HepG2 (cell line): Measurements from ENCODE around the gene ZNF618. TPM values are rescaled to one million over a fixed set of nuclear protein-coding genes. Genes with fewer than 3 reads are reported as not detected.
A peak's percentile ranks its signal among the peaks of the same experiment; 100 is the strongest.

Experiments
- FLYWCH1 ChIP-seq: sonication (generic); formaldehyde crosslinking; IDR thresholded peaks from 2 replicates; pipeline ENCODE4 v1.8.1; 2023; ENCODE audit warnings: mild to moderate bottlenecking, missing genetic modification reagents
- HNRNPL ChIP-seq: fragments of 200-400 bp; formaldehyde crosslinking; IDR thresholded peaks from 2 replicates; pipeline ENCODE4 v1.6.1; 2017; ENCODE audit warnings: mild to moderate bottlenecking, low read depth, low read length
- IKZF4 ChIP-seq: sonication (generic); formaldehyde crosslinking; IDR thresholded peaks from 2 replicates; pipeline ENCODE4 v1.5.1; 2020; ENCODE audit warnings: borderline replicate concordance, mild to moderate bottlenecking, low read depth, missing genetic modification reagents; ENCODE audit errors: not compliant biosample characterization
- IRF2 ChIP-seq: IDR thresholded peaks from 2 replicates; pipeline ENCODE4 v1.6.1; 2018; ENCODE audit warnings: missing genetic modification reagents, missing compliant biosample characterization
- ISX ChIP-seq: sonication (generic); formaldehyde crosslinking; conservative IDR thresholded peaks from 2 replicates; pipeline ENCODE4 v1.5.0; 2020; ENCODE audit warnings: missing genetic modification reagents
- KDM4B ChIP-seq: sonication (generic); formaldehyde crosslinking; IDR thresholded peaks from 2 replicates; pipeline ENCODE4 v1.4.0; 2020; ENCODE audit warnings: missing genetic modification reagents
- KDM5B ChIP-seq: sonication (generic); formaldehyde crosslinking; IDR thresholded peaks from 2 replicates; pipeline ENCODE4 v1.4.0; 2020; ENCODE audit warnings: missing genetic modification reagents, mild to moderate bottlenecking, borderline replicate concordance
- KDM6A ChIP-seq: IDR thresholded peaks from 2 replicates; pipeline ENCODE4 v1.6.1; 2016; ENCODE audit warnings: low read depth
- KLF9 ChIP-seq: IDR thresholded peaks from 2 replicates; pipeline ENCODE4 v1.6.1; 2016; ENCODE audit warnings: low read depth
- MED8 ChIP-seq: sonication (generic); formaldehyde crosslinking; IDR thresholded peaks from 2 replicates; pipeline ENCODE4 v1.8.1; 2023; ENCODE audit warnings: mild to moderate bottlenecking, missing genetic modification reagents; ENCODE audit not compliant: insufficient replicate concordance
- NFKBIZ ChIP-seq: IDR thresholded peaks from 2 replicates; pipeline ENCODE4 v1.6.1; 2018; ENCODE audit warnings: missing genetic modification reagents, missing compliant biosample characterization
- SALL2 ChIP-seq: sonication (generic); formaldehyde crosslinking; IDR thresholded peaks from 2 replicates; pipeline ENCODE4 v1.8.1; 2023; ENCODE audit warnings: mild to moderate bottlenecking, missing genetic modification reagents, inconsistent platforms
- TAF15 ChIP-seq: fragments of 200-400 bp; formaldehyde crosslinking; IDR thresholded peaks from one replicate; pipeline ENCODE4 v1.6.1; 2018; ENCODE audit warnings: mild to moderate bottlenecking, low read depth, low read length; ENCODE audit not compliant: poor library complexity, severe bottlenecking
- TBX2 ChIP-seq: sonication (generic); formaldehyde crosslinking; IDR thresholded peaks from 2 replicates; pipeline ENCODE4 v1.5.0; 2020; ENCODE audit warnings: missing genetic modification reagents, mild to moderate bottlenecking, borderline replicate concordance
- ZBTB44 ChIP-seq: sonication (generic); formaldehyde crosslinking; IDR thresholded peaks from 2 replicates; pipeline ENCODE4 v1.4.0; 2020; ENCODE audit warnings: missing genetic modification reagents
- ZHX2 ChIP-seq, 2 experiments: sonication (generic) in 1 of 2; formaldehyde crosslinking in 1 of 2; IDR thresholded peaks; 2 replicates each; pipeline versions ENCODE4 v1.6.1 to v1.9.0; 2014 to 2022; ENCODE audit warnings: antibody characterized with exemption in 1 of 2, borderline replicate concordance in 1 of 2, inconsistent platforms in 1 of 2, low read depth in 1 of 2, missing genetic modification reagents in 1 of 2
- ZMYM3 ChIP-seq: sonication (generic); formaldehyde crosslinking; IDR thresholded peaks from 2 replicates; pipeline ENCODE4 v1.5.1; 2020; ENCODE audit warnings: mild to moderate bottlenecking, missing genetic modification reagents
- ZNF17 ChIP-seq: sonication (generic); formaldehyde crosslinking; IDR thresholded peaks from 2 replicates; pipeline ENCODE4 v1.5.0; 2020; ENCODE audit warnings: mild to moderate bottlenecking, missing genetic modification reagents
- ZNF33B ChIP-seq: sonication (generic); formaldehyde crosslinking; IDR thresholded peaks from 2 replicates; pipeline ENCODE4 v1.5.1; 2020; ENCODE audit warnings: mild to moderate bottlenecking, missing genetic modification reagents
- ZNF430 ChIP-seq: sonication (generic); formaldehyde crosslinking; IDR thresholded peaks from 2 replicates; pipeline ENCODE4 v1.9.0; 2021; ENCODE audit warnings: mild to moderate bottlenecking, missing genetic modification reagents
- ZNF557 ChIP-seq: sonication (generic); formaldehyde crosslinking; IDR thresholded peaks from 2 replicates; pipeline ENCODE4 v1.4.0; 2020; ENCODE audit warnings: missing genetic modification reagents
- ZNF589 ChIP-seq: sonication (generic); formaldehyde crosslinking; conservative IDR thresholded peaks from 2 replicates; pipeline ENCODE4 v1.8.0; 2022; ENCODE audit warnings: mild to moderate bottlenecking, moderate library complexity, missing genetic modification reagents
- ZNF614 ChIP-seq: IDR thresholded peaks from 2 replicates; pipeline ENCODE4 v1.6.1; 2018; ENCODE audit warnings: missing biosample characterization, missing genetic modification reagents, inconsistent platforms, borderline replicate concordance
- ZNF747 ChIP-seq: sonication (generic); formaldehyde crosslinking; IDR thresholded peaks from 2 replicates; pipeline ENCODE4 v1.8.1; 2023; ENCODE audit warnings: missing genetic modification reagents, mild to moderate bottlenecking, borderline replicate concordance
- ZNF782 ChIP-seq: sonication (generic); formaldehyde crosslinking; IDR thresholded peaks from 2 replicates; pipeline ENCODE4 v1.4.0; 2020; ENCODE audit warnings: missing genetic modification reagents, mild to moderate bottlenecking, borderline replicate concordance
- ZNF850 ChIP-seq: sonication (generic); formaldehyde crosslinking; conservative IDR thresholded peaks from 2 replicates; pipeline ENCODE4 v1.9.0; 2021; ENCODE audit warnings: mild to moderate bottlenecking, missing genetic modification reagents
- polyA plus RNA-seq, 8 experiments: library from polyadenylated mRNA; depleted of rRNA in 3 of 8; stranded (reverse) in 7 of 8; unstranded in 1 of 8; fragments of >200 nt; fragmentation: Illumina TruSeq in 4 of 8; extraction: Trizol in 4 of 8; gene quantifications; 2 replicates each; pipeline versions ENCODE4 v1.2.1 to v1.2.3, GENCODE V29; 2011 to 2016; ENCODE audit warnings: low read depth in 4 of 8, missing spikeins in 1 of 8, mixed read lengths in 1 of 8; ENCODE audit not compliant: insufficient read depth in 1 of 8
- total RNA-seq, 5 experiments: library from RNA; depleted of rRNA; stranded (reverse); fragments of >200 nt; fragmentation: Illumina TruSeq; extraction: Trizol; gene quantifications; 2 replicates each; pipeline ENCODE4 v1.2.3, GENCODE V29; 2016; ENCODE audit warnings: low read depth in 1 of 5

Gene ZNF618
- total and polyA plus RNA-seq, 2 of the 13 experiments (the other 11 are each of a cell fraction or from before 2014, with no cell fraction given) = 0.07 TPM

DNA sequence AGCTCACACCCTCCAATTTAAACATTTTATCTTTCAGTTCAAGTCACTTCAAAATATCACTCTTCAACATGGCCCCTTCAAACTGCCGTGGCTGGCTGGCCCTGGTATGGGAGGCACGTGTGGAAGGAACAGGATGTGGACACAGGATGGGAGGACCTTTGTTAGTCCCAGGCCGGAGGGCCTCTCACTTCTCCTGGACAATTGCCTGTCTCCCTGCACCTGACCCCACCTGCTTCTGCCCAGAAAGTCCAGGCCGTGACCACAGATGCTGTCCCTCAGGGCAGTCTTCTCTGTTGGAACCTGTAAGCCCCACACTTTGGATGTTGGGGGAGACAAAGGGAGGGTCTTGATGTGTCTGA lies 182.6 kb downstream of the ZNF618 start (continued):
- TF ChIP-seq ZNF614 (0 out of 2 replicates have a peak, but pooled peaks have one; percentile 34), ZNF589 (no peak), ZNF17 (CRISPR knock-in tag) (no peak), MED8 (CRISPR knock-in tag) (no peak), ZBTB44 (CRISPR knock-in tag) (no peak), KDM6A (CRISPR knock-in tag) (no peak), KDM5B (no peak), HNRNPL (no peak), ZNF782 (CRISPR knock-in tag) (no peak), ZNF33B (CRISPR knock-in tag) (no peak), KLF9 (no peak), IRF2 (CRISPR knock-in tag) (0 out of 2 replicates have a peak, but pooled peaks have one; percentile 9), ZNF850 (CRISPR knock-in tag) (no peak), TAF15 (no peak), ZMYM3 (no peak), KDM4B (CRISPR knock-in tag) (no peak), ZHX2 (IDR thresholded peaks at IDR 0.05; ENCODE audit: low read depth) (no peak), ZHX2 (CRISPR knock-in tag; IDR thresholded peaks at IDR 0.05; ENCODE audit: borderline replicate concordance) (no peak), TBX2 (CRISPR knock-in tag) (0 out of 2 replicates have a peak, but pooled peaks have one; percentile 0), SALL2 (no peak), ZNF747 (CRISPR knock-in tag) (no peak), NFKBIZ (0 out of 2 replicates have a peak, but pooled peaks have one; percentile 20), IKZF4 (CRISPR knock-in tag) (no peak), ISX (CRISPR knock-in tag) (no peak), ZNF557 (CRISPR knock-in tag) (no peak), ZNF430 (CRISPR knock-in tag) (no peak), FLYWCH1 (CRISPR knock-in tag) (no peak)
